ENCODE measurements around the gene TCF7L1.

The TCF7L1 gene

DNA sequence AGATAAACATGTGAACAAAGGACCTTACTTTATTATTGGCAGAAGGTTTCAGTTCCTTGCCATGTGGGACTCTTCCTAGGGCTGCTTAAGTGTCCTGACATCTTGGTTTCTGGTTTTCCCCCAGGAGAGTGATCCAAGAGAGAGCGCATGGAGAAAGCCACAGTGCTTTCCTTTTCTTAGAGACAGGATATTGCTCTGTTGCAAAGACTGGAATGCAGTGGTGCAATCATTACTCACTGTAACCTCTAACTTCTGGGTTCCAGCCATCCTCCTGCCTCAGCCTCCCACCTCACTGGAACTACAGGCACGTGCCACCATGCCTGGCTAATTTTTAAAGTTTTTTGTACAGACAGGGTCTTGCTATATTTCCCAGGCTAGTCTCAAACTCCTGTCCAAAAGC lies 38.1 kb upstream of the TCF7L1 start:
- no peak overlapping the region for H3K4me3 ChIP-seq (ENCODE audit: low read depth, low read length)
- TF ChIP-seq, protein P1, sequence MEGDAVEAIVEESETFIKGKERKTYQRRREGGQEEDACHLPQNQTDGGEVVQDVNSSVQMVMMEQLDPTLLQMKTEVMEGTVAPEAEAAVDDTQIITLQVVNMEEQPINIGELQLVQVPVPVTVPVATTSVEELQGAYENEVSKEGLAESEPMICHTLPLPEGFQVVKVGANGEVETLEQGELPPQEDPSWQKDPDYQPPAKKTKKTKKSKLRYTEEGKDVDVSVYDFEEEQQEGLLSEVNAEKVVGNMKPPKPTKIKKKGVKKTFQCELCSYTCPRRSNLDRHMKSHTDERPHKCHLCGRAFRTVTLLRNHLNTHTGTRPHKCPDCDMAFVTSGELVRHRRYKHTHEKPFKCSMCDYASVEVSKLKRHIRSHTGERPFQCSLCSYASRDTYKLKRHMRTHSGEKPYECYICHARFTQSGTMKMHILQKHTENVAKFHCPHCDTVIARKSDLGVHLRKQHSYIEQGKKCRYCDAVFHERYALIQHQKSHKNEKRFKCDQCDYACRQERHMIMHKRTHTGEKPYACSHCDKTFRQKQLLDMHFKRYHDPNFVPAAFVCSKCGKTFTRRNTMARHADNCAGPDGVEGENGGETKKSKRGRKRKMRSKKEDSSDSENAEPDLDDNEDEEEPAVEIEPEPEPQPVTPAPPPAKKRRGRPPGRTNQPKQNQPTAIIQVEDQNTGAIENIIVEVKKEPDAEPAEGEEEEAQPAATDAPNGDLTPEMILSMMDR (IDR thresholded peaks at IDR 0.05; ENCODE audit: borderline replicate concordance, insufficient read depth, low read depth, low read length), result no peak

DNA sequence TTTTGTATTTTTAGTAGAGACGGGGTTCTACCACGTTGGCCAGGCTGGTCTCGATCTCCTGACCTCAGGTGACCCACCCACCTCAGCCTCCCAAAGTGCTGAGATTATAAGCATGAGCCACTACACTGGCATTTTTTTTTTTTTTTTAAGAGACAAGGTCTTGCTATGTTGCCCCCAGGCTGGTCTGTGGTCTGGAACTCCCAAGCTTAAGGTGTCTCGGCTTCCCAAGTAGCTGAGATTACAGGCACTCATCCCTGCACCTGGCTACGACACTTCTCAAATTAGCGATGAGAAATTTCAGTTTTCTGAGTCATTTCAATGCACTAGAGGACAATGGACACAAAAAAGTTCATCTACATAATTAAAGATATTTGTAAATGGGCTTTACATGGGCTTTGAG lies 36.6 kb upstream of the TCF7L1 start:
- no peak overlapping the region for H3K4me3 ChIP-seq (ENCODE audit: low read depth, low read length)
- TF ChIP-seq, protein P1 (IDR thresholded peaks at IDR 0.05; ENCODE audit: borderline replicate concordance, insufficient read depth, low read depth, low read length), result no peak

GRCh38 chr2:85104228-85104627 lies 29.0 kb upstream of the TCF7L1 start:
- no peak overlapping the region for H3K4me3 ChIP-seq (ENCODE audit: low read depth, low read length)
- TF ChIP-seq, protein P1 (IDR thresholded peaks at IDR 0.05; ENCODE audit: borderline replicate concordance, insufficient read depth, low read depth, low read length), result no peak

- no peak overlapping the region for H3K4me3 ChIP-seq (ENCODE audit: low read depth, low read length)
- TF ChIP-seq, protein P1 (IDR thresholded peaks at IDR 0.05; ENCODE audit: borderline replicate concordance, insufficient read depth, low read depth, low read length), result no peak
Observed at GRCh38 chr2:85106489-85107180, 26.6 kb upstream of the TCF7L1 start.

DNA sequence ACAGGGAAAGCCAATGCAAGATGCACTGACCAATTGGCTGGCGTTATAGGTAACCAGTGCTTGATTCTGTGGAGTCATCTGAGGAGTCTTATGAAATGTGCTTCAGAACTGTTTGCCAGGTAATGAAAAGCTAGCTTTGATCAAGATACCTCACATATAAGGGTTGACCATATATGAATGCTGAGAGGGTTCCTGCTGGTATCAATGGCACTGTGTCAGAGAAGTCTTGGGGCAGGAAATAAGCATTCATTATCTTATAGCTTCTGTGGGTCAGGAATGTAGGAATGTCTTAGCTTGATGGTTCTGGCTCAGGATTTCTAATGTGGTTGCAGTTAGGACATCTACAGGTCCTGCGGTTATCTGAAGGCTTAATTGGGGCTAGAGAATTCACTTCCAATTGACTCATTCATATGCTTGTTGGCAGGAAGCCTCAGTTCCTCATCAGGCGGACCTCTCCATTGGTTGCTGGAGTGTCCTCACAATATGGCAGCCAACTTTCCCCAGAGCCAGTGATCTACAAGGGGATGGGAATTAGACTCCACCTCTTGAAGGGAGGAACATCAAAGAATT lies 22.1 kb upstream of the TCF7L1 start:
- TF ChIP-seq, protein P1 (IDR thresholded peaks at IDR 0.05; ENCODE audit: borderline replicate concordance, insufficient read depth, low read depth, low read length), result no peak
- H3K4me3 ChIP-seq (ENCODE audit: low read depth, low read length), result no peak overlapping the region

DNA sequence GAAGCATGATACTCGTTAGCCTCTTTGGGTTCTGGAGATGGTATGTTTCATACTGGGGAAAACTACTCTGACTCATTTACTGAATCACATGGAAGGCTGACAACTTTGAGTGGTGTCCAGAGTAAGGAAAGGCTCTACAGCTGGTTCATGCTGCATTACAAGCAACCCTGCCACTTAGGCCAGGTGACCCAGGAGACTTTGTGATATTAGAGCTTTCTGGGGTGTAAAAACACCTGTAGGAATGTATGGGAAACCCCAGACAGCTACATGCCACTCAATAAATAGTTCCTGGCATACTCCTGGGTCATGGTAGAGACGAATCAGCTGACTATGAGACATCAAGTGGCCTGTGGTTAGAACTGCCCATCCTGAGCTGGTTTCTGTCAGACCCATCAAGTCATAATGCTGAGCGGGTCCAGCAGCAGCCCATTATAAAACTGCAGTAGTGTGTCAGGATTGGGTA lies 21.3 kb upstream of the TCF7L1 start:
- no peak overlapping the region for H3K4me3 ChIP-seq (ENCODE audit: low read depth, low read length)
- TF ChIP-seq, protein P1 (IDR thresholded peaks at IDR 0.05; ENCODE audit: borderline replicate concordance, insufficient read depth, low read depth, low read length), result no peak
